Choroid plexus epithelial cell (primary cell): Measurements from ENCODE around the gene ZNF17.
"Not testable (repeated sequence)": the region's sequence is repeated elsewhere in the genome, so short reads cannot be mapped to it uniquely, and the experiment has no call there.

ENCODE experiments used
- DNase-seq: peaks from one replicate; pipeline ENCODE4 v3.0.0-alpha.2; 2010; ENCODE audit warnings: low read depth
- H3K4me3 ChIP-seq: 2 replicates; pipeline ENCODE4 v1.5.1; 2011; ENCODE audit warnings: low read depth, mild to moderate bottlenecking, control low read depth, low read length, moderate library complexity
- CTCF ChIP-seq: conservative IDR thresholded peaks from 2 replicates; pipeline ENCODE4 v1.5.1; 2011; ENCODE audit warnings: low read depth, mild to moderate bottlenecking, control low read depth, inconsistent platforms, low read length, moderate library complexity

ZNF17 gene

GRCh38 chr19:57410877-57411671 is at the start of gene ZNF17:
ZNF17 (plus strand) TSS chr19:57411161; CDS start chr19:57413616, 2,455 bp downstream.
- H3K4me3 ChIP-seq: peak within 1 kb of the TSS; percentile 88
- no peak for TF ChIP-seq CTCF
- DNase-seq: peak; percentile 97

GRCh38 chr19:57362419-57362818 is 48.5 kb upstream of the ZNF17 start:
- peak; percentile 4 for DNase-seq
- TF ChIP-seq CTCF: no peak
- H3K4me3 ChIP-seq: peak overlapping the region; percentile 71

- H3K4me3 ChIP-seq: peak within 1 kb of the TSS; percentile 87
- no peak for TF ChIP-seq CTCF
- peak; percentile 100 for DNase-seq
Observed at GRCh38 chr19:57362997-57363687, 47.8 kb upstream of the ZNF17 start, which contains the start of the genes TRAPPC2B and ZNF547. TRAPPC2B (plus strand) TSS chr19:57363551; CDS start chr19:57364834, 1,283 bp downstream. ZNF547 (plus strand) TSS chr19:57363551; CDS start chr19:57368556, 5,005 bp downstream.

GRCh38 chr19:57363688-57364181 is 47.2 kb upstream of the ZNF17 start:
- H3K4me3 ChIP-seq: peak overlapping the region; percentile 87
- DNase-seq: peak; percentile 28
- TF ChIP-seq CTCF: no peak

- no peak overlapping the region for H3K4me3 ChIP-seq
- no peak for TF ChIP-seq CTCF
- DNase-seq: no peak
Observed at GRCh38 chr19:57366776-57367175, 44.2 kb upstream of the ZNF17 start.

- TF ChIP-seq CTCF: no peak
- H3K4me3 ChIP-seq: no peak overlapping the region
- no peak for DNase-seq
Observed at GRCh38 chr19:57374179-57374578, 36.8 kb upstream of the ZNF17 start.

GRCh38 chr19:57374647-57375046 is 36.3 kb upstream of the ZNF17 start:
- DNase-seq, H3K4me3 ChIP-seq: not testable (repeated sequence)
